ENCODE measurements around the gene RGL3.
"Not testable (repeated sequence)": the region's sequence is repeated elsewhere in the genome, so short reads cannot be mapped to it uniquely, and the experiment has no call there.

The RGL3 gene

DNA sequence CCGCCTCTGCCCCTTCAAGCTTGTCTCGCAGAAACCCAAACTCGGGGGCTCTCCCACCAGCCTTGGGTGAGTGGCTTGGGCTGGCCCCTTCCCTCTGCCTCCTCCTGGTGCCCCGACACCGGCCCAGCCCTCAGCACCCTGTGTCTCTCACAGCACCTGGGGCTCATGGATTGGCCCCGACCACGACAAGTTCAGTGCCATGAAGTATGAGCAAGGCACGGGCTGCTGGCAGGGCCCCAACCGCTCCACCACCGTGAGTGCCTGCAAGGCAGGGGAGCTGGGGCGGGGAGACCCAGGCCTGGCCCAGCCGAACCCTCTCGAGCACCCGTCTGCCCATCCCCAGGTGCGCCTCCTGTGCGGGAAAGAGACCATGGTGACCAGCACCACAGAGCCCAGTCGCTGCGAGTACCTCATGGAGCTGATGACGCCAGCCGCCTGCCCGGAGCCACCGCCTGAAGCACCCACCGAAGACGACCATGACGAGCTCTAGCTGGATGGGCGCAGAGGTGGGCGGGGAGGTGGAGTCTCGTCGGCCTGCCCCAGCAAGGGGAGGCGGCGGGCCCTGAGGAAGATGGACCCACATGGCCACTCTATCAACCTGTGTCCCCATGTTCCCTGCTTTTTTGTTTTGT is 29.9 kb upstream of the RGL3 start:
- no peak for DNase-seq (ENCODE audit: low read depth in 1 of 2, low spot score in 1 of 2)

DNA sequence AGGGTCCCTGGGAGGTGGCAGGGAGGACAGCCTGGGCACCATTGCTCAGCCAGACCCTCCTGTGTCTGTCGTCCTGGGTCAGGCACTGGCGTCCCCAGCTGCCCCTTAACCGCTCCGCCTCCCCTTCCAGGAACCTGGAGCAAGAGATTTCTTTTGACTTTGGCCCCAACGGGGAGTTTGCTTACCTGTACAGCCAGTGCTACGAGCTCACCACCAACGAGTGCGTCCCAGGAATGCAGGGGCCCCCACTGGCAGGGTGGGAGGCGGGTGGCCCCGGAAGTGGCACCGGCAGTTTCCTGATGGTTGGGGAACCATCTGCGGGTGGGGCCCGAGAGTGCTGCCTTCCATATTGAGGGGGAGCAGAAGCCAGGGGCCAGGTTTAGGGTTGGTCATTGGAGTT is 29.3 kb upstream of the RGL3 start:
- DNase-seq (ENCODE audit: low read depth in 1 of 2, low spot score in 1 of 2) = no peak

DNA sequence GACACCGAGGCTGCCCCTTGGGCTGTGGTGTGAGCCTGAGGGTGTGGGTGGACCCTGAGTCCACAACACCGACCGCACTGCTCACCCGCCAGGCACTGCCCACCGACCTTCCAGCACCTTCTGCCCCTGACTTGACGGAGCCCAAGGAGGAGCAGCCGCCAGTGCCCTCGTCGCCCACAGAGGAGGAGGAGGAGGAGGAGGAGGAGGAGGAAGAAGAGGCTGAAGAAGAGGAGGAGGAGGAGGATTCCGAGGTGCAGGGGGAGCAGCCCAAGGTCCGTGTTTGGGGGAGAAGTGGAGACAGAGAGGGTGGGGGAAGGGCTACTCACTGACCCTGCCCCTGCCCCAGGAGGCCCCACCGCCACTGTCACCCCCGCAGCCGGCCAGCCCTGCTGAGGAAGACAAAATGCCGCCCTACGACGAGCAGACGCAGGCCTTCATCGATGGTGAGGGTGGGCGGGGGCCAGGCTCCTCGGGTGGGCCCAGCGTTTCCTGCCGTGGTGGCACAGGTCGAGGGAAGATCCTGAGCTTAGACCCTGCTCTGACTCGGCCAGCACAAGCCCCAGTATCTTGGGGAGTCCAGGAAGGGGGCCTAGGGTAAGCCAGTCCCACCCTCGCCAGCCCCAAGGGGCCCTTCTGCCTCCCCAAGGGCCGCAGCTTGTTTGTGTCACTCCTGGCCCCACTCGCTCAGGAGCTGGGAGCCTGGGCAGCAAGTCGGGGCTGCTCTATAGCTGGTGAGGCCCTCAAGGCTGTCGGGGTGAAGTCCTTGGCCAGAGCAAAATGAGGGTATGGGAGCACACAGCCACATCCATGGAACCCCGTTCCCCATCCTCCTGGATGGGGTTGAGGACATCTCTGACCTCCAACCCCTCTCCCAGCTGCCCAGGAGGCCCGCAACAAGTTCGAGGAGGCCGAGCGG is 28.5 kb upstream of the RGL3 start:
- no peak for DNase-seq (ENCODE audit: low read depth in 1 of 2, low spot score in 1 of 2)

DNA sequence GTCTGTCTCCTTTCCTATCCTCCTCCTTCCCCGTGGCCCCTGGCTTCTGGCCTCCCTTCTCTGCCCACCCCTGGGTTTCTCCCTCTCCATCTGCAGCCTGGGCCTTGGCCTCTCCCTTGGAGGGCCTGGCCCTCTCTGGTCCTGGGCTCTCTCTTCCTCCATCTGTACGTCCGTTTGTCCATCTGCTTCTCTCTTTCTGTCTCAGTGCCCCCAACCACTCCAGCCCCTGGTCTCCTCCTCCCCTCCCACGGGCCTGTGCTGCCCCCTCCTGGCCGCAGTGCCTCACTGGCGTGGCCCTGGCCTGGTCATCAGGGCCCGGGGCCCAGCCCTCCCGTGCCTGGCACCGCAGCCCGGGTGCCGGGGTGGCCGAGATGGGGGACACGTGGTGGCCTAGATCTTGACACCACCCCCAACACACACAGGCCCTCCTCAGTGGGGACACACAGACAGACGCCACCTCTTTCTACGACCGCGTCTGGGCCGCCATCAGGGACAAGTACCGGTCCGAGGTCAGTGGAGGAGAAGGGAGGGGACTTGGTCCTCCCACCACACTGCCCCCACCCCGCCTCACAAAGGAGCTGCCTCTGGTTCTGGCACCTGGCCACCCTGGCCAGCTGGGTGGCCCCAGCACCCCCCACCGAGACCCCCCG is 27.7 kb upstream of the RGL3 start:
- peak in 1 of 2 donors; percentile 23 for DNase-seq (ENCODE audit: low read depth in 1 of 2, low spot score in 1 of 2)

DNA sequence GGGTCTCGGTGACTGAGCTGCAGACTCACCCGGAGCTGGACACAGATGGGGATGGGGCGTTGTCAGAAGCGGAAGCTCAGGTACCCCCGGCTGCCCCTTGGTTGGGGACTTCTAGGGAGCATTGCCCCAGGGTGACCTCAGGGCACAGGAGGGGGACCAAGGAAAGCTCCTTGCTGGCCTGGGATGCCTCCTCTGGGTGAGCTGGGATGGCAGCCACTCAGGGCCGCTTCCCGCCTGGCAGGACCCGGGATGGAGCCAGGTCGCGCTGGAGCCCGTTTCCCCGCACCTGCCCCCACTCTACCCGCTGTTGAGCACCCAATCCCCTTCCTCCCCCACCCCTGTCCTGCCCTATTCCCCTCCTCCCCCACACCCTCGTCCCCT is 27.1 kb upstream of the RGL3 start:
- DNase-seq (ENCODE audit: low read depth in 1 of 2, low spot score in 1 of 2) = no peak

DNA sequence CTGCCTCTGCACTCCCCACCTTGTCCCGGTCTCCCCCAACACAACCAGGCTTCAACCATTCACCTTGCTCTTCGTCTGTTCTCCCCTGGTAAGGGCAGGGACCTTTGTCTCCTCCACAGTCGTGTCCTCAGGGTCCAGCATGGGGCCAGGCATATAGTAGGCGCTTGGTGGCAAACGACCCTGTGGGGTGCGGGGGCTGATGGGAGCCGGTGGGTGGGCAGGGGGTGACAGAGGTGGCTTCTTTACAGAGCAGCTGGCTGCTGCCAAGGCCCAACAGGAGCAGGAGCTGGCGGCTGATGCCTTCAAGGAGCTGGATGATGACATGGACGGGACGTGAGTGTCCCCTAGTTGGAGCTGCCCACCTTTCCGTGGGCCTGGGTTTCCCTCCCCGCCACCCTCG is 26.0 kb upstream of the RGL3 start:
- no peak for DNase-seq (ENCODE audit: low read depth in 1 of 2, low spot score in 1 of 2)

DNA sequence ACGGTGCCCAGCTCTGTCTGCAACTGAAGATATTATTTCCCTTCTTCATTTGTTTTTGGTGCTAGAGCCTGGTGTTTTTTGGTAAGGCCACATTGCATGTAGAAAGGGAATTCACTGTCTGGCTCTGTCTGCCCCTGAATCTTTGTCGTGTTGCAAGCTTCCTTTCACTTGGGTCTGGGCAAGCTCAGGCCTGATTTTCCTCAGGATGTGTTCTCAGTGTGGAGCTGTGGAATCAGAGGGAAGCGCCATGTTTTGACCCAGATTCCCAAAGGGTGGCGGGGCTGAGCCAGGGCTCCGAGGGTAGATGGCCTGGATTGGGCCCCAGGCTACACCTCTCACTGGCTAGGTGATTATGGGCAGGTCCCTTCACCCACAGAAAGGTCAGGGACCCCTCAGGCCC is 24.9 kb upstream of the RGL3 start:
- no peak for DNase-seq (ENCODE audit: low read depth in 1 of 2, low spot score in 1 of 2)

DNA sequence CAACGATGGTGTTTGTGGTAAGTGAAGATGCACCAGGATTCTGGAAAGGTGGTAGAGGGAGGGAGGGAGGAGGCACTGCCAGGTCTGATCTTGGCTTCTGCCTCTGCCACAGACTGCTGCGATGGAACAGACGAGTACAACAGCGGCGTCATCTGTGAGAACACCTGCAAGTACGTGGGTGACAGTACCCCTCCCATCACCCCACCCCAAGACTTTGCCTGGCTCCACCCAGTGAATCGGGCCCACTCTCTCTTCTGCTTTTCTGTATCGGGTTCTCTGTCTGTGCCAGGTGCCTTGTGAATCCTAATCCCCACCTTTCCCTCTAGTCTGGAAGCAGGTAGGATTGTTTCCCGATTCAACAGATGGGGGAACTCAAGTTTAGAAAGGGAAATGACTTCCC is 18.8 kb upstream of the RGL3 start:
- no peak for DNase-seq (ENCODE audit: low read depth in 1 of 2, low spot score in 1 of 2)

DNA sequence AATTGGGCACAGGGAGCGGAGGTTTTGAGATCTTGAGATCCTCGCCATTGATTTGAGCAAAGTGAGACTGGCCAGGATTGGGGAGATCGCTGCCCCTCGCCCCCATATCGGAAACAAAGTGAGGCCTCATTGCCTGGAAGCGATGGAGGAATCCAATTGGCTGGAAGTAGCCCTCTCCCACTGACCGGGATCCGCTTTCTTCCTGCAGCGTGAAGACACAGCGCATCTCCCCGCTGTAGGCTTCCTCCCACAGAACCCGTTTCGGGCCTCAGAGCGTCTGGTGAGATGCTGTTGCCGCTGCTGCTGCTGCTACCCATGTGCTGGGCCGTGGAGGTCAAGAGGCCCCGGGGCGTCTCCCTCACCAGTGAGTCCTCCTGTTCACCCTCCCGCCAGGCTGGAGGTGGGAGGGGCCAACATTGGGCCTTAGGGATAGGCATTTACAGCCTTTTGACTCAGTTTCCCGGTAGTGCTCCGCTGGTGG is 16.8 kb upstream of the RGL3 start:
- no peak for DNase-seq (ENCODE audit: low read depth in 1 of 2, low spot score in 1 of 2)

DNA sequence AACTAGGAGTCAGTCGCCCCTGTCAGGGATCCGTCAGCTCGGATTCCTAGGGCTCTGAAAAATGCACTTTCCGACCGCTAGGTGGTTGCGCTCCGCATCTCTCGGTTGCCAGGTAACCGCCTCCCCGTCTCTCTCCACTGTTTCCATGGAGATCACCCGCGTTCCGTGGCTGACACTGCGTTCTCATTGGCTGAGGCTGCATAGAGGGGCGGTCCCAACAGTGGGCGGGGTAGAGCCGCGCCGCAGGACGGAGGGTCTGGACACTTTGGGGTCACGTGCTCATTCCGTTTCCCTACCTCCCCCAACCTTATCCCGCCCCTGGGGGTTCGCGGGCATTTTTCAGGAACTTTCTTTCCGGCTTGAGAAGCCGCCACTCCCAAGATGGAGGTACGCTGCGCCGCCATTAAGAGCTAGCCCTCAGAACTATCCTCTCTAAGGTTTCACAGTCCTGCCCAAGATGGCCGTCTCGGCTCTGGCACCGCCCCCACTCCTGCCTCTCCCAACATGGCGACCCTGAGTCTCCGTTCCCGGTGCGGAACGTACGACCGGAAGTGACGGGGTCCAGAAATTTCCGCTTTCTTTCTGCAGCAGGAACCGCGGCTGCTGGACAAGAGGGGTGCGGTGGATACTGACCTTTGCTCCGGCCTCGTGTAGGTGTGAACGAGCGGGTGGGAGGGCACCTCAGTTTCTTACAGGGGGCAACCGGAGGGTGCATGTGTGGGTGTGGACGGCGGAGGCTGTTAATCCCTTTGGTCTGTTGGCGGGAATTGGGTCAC is 16.1 kb upstream of the RGL3 start, which contains the start of the genes ODAD3 and PRKCSH:
TSS of gene ODAD3 (minus strand) at position 65 of the 776 bp plus-strand sequence. CDS start 105 bp downstream, outside the sequence.
TSS of gene PRKCSH (plus strand) at position 579 of the 776 bp plus-strand sequence. CDS start 483 bp downstream, outside the sequence.
- DNase-seq (ENCODE audit: low read depth in 1 of 2, low spot score in 1 of 2) = peak; percentile 95 to 98

DNA sequence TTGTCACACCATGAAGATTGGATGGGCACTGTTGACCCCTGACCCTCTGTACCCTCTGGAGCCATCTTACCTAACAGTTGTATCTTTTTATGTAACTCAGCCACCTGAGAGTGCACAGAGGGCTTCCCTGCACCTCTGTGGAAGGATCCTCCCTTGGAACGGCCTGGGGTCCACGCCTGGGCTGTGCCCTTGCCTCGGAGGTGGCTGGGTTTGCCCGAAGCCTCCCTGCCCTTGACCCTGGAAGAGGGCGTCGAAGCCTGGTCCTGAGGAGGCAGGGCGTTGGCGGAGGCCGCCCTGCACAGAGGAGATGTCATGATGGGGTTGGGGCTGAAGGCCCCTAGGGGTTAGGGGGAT is 15.6 kb upstream of the RGL3 start:
- no peak for DNase-seq (ENCODE audit: low read depth in 1 of 2, low spot score in 1 of 2)

DNA sequence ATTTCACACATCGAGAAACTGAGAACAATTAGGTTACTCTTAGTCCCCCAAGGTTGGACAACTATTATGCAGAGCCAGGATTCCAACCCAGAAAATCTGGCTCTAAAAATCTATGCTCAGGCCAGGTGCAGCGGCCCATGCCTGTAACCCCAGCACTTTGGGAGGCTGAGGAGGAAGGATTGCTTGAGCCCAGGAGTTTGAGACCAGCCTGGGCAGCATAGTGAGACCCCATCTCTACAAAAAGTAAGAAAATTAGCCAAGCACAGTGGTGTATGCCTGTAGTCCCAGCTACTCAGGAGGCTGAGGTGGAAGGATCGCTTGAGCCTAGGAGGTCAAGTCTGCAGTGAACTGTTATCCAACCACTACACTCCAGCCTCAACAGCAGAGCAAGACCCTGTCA is 14.4 kb upstream of the RGL3 start:
- DNase-seq (ENCODE audit: low read depth in 1 of 2, low spot score in 1 of 2) = not testable (repeated sequence)

DNA sequence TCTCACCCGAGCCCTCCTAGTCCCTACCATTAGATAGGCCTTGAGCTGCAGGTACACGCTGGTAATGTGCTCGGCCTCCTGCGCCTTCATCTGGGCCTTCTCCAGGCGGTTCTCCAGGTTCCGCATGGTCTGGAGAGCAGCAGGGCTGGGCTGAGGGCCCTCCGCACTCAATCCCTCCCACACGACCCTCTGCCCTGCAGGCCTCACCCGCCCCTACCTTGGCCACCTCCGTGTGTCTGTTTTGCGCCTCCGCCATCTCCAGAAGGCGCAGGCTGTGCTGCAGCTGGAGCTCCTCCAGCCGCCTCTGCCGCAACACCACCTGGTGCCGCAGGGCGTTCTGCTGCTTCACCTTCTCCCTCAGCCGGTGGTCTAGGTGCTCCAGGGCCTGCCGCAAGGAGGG is 7.5 kb upstream of the RGL3 start:
- no peak for DNase-seq (ENCODE audit: low read depth in 1 of 2, low spot score in 1 of 2)

DNA sequence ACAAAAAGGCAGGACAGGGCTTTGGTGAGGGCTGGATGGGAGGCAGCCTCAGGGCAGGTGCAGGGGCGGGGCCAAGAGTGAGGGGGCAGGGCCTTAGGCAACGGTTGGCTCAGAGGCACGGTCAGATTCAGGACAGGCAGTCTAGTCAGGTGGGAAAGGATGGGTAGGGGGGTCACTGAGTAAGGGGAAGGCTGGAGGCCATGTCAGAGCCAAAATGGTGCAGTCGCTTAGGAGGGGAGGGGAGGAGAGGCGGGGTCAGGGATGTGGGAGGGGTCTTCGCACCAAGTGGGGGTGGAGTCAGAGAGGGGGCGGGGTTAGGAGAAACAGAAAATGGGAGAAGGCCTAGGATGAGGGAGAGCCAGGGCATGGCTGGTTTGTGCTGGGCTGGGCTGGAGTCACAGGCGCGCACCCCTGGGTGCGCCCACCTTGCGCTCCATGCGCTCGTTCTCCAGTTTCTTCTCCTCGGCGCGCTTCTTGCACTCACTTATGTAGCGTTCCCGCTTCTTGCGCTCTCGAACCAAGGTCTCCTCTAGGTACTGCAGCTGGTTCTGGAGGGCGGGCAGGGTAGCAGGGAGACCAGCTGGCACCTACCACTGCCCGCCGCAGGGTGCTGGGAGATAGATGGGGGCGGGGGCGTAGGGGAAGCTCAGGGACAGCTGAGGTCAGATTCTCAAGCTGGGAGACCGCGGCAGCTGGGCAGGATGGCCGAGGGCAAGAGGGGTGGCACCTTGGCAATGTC is 6.8 kb upstream of the RGL3 start:
- no peak for DNase-seq (ENCODE audit: low read depth in 1 of 2, low spot score in 1 of 2)

DNA sequence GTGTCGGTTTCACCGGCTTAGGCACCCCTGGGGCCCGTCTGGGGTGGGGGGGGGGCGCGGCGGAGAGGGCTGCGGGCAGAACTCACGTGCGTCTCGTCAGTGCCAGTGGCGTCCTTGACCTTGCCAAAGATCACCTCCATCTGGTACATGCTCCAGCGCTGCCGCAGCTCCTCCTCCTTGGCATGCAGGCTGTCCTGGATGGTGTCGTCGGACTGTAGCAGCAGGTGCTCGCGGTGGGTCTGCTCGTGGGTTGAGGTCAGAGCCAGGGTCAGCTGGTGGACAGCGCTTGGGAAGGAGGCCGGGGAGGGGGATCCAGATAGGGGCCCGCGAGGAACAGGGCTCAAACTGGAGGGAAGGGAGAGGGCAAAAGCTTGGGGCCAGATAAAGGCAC is 4.7 kb upstream of the RGL3 start:
- DNase-seq (ENCODE audit: low read depth in 1 of 2, low spot score in 1 of 2) = no peak

DNA sequence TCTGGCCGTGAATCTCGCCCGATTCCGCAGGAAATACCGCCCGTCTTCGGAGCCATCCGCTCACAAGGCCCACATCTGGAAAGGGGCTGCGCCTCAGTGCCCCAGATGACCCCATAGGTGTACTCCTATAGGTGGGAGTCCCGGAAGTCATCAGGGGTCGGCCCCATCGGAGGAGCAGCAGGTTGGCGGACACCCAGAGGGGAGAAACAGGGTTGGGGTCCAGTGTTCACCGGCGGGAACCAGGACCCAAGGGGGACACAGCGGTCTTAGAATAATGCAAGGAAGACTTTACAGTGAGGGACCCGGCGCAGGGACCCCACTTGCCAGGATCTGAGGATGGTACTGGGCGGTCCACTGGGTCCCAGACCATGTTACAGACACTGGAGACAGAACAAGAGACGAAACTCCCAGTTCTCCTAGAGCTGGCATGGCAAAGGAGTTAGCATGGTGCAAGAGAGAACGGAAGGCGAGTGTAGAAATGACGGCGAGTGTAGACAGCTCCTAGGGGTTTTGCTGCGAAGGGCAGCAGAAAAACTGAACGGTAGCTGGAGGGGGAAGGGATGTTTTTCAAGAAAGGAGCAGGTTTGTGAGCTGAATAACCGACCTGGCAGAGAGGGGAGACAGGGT is 4.2 kb upstream of the RGL3 start:
- DNase-seq (ENCODE audit: low read depth in 1 of 2, low spot score in 1 of 2) = no peak

DNA sequence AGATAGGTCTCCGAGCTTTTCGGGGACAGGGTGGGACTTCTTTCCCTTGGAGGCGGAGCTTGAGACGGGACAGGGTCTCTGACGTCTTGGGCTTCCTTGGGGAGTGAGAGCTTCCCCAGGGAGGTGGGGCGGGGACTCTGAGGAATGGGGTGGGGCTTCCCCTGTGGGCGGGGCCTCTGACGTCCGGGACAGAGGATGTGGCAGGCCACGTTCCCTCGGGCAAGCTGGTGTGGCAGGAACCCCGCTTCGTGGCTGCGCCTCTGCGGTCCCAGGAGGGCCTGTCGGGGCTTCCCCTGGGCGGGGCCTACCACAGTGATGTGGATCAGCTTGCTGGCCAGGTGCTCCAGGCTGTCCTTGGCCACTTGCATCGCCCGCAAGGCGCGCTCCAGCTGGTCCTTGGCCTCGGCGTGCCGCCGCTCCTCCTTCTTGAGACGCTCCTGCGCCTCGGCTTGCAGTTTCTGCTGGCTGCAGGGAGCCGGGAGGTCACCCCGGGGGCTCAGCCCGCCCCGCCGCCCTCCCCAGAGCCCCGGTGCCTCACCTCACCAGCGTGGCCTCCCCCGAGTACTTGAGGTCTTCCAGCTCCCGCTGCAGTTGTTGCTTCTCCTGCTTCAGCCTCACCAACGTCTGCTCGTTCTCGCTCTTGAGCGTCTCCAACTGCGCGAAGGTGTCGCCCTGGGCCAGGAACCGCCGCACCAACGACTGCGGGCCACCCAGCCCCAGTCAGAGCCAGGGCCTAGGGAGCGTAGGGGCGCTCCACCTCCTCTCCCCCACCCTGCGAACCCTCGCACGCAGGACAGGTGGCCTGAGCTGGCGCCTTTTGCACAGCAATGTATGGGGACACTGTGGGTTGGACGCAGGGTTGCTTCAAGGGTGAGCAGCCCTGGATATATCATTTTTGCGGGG is 3.3 kb upstream of the RGL3 start:
- peak; percentile 34 to 38 for DNase-seq (ENCODE audit: low read depth in 1 of 2, low spot score in 1 of 2)

DNA sequence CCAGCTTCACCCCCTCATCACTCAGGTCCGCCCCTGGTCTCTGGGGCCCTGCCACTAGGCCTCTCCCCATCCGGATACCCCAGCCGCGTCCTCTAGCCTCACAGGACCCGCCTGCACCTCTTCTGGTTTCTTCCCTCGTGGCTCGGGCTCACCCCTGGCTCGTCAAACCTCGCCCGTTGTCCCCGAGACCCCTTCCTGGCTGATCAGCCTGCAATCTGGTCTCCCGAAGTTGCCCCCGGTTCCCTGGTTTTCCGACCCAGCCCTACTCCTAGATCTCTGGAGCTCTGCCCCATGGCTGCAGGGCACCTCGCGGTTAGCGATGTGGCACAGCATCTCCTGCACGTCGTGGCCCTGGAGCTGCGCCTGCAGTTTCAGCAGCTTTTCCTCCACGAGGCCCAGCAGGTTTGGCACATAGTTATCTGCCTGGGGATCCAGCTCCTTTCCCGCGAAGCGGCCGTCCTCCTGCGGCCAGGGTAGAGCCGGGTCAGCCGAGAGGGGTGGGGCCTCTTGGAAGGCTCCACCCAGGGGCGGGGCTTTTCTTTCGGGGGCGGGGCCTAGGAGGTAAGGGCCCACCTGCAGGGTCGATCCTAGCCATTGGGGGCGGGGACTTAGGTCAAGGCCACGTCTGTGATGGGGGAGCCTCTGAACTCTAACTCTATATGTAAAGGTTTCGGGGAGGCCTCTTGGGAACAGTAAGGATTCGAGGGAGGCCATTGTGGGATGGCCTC is 2.4 kb upstream of the RGL3 start:
- DNase-seq (ENCODE audit: low read depth in 1 of 2, low spot score in 1 of 2) = peak in 1 of 2 donors; percentile 21

Measured in activated T-helper 1 cell treated with anti-CD3 and anti-CD28 coated beads, Interleukin-2, amount 50 U/mL, for 16 hours (primary cell).